ENCODE data around the gene NCCRP1. TPM values are rescaled to one million over a fixed set of nuclear protein-coding genes. Genes with fewer than 3 reads are reported as not detected.

Gene NCCRP1
- total RNA-seq, 4 donors from 2014 or later, result not detected

DNA sequence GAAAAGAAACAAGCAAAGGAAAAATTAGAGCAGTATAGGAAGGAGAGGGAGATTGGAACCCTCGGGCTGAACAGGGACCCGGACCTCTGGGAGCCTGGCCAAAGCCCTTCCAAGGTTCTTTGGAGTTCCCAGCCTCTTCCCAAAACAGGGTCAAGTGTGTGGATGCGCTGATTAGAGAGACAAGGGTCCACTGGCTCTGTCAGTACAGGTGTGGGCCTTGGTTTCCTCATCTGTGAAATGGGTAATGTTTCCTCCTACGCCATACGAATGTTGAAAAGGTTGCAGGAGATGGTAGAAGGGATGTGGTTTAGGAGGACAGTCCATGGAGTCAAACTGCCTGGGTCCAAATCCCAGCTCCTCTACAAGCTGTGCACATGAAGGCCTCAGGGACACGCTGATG, 9.4 kb downstream of the NCCRP1 start:
- H3K9me3 ChIP-seq, result no peaks in the 10 kb centered on the region
- no peak for TF ChIP-seq POLR2A (IDR thresholded peaks at IDR 0.05)
- TF ChIP-seq, protein P1, sequence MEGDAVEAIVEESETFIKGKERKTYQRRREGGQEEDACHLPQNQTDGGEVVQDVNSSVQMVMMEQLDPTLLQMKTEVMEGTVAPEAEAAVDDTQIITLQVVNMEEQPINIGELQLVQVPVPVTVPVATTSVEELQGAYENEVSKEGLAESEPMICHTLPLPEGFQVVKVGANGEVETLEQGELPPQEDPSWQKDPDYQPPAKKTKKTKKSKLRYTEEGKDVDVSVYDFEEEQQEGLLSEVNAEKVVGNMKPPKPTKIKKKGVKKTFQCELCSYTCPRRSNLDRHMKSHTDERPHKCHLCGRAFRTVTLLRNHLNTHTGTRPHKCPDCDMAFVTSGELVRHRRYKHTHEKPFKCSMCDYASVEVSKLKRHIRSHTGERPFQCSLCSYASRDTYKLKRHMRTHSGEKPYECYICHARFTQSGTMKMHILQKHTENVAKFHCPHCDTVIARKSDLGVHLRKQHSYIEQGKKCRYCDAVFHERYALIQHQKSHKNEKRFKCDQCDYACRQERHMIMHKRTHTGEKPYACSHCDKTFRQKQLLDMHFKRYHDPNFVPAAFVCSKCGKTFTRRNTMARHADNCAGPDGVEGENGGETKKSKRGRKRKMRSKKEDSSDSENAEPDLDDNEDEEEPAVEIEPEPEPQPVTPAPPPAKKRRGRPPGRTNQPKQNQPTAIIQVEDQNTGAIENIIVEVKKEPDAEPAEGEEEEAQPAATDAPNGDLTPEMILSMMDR (IDR thresholded peaks at IDR 0.05), result no peak
- no peaks in the 10 kb centered on the region for H3K4me1 ChIP-seq
- no peak overlapping the region for H3K27ac ChIP-seq
- no peaks in the 10 kb centered on the region for H3K36me3 ChIP-seq
- DNase-seq, result no peak
- H3K4me3 ChIP-seq, result no peak overlapping the region
- intact Hi-C loops (cut with DNase I; ENCODE audit: low total_unique reads), result no loop called here
- H3K27me3 ChIP-seq, result no peaks in the 10 kb centered on the region

DNA sequence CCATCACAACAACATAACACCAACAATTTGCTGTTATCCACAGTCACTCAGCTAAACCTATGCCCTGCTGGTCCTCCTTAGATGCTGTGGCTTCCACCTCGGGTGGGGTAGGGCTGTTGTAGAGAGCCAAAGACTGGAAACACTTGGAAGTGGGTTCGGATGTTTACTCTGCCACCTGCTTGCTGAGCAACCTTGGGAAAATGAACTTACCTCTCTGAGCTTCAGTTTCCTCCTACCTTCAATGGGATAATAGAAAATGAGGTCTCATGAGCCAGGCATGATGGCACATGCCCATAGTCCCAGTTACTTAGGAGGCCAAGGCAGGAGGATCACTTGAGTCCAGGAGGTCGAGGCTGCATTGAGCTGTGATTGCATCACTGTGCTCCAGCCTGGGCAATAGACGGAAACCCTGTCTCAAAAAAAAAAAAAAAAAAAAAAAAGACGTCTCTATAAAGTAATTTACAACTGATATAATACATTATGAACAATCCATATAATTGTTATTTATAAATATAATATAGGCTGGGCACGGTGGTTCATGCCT, 10.6 kb downstream of the NCCRP1 start:
- DNase-seq, result no peak
- H3K27me3 ChIP-seq, result no peaks in the 10 kb centered on the region
- no peak overlapping the region for H3K27ac ChIP-seq
- no peaks in the 10 kb centered on the region for H3K36me3 ChIP-seq
- no peak for TF ChIP-seq POLR2A (IDR thresholded peaks at IDR 0.05)
- TF ChIP-seq, protein P1 (IDR thresholded peaks at IDR 0.05), result no peak
- H3K4me3 ChIP-seq, result no peak overlapping the region
- no peaks in the 10 kb centered on the region for H3K4me1 ChIP-seq
- intact Hi-C loops (cut with DNase I; ENCODE audit: low total_unique reads), result no loop called here
- H3K9me3 ChIP-seq, result no peaks in the 10 kb centered on the region

DNA sequence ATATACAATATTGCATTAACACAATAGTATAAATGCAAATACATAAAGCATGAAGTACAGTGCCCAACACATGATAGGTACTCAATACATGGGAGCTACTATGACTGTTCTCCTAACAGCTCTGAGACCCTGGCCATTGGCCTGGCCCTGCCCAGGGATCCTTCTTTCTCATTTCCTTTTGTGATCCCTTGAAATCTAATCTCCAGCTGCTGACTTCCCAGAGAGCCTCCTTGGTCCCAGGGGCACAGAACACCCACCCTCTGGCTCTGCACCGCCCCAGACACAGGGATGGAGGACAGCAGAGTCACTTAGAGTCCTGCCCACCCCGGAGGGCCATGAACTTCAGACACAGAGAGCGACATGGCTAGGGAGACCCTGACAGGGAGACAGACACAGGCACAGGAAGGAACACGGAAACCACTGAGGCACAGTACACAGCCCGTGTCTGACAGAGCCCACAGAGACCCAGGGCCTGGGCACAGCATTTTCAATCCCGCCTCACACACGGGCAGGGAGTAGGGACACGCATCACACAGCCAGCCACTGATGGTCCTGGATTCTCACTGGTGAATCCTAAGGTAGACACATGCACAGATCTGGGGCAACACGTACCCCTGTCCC, 11.5 kb downstream of the NCCRP1 start:
- TF ChIP-seq POLR2A (IDR thresholded peaks at IDR 0.05), result no peak
- TF ChIP-seq, protein P1 (IDR thresholded peaks at IDR 0.05), result no peak
- Histone ChIP-seq H3K4me1 (no peaks in the 10 kb centered on the region), H3K36me3 (no peaks in the 10 kb centered on the region), H3K27me3 (no peaks in the 10 kb centered on the region), H3K27ac (no peak overlapping the region), H3K4me3 (no peak overlapping the region), H3K9me3 (no peaks in the 10 kb centered on the region)
- intact Hi-C loops (cut with DNase I; ENCODE audit: low total_unique reads), result no loop called here
- DNase-seq, result no peak

DNA sequence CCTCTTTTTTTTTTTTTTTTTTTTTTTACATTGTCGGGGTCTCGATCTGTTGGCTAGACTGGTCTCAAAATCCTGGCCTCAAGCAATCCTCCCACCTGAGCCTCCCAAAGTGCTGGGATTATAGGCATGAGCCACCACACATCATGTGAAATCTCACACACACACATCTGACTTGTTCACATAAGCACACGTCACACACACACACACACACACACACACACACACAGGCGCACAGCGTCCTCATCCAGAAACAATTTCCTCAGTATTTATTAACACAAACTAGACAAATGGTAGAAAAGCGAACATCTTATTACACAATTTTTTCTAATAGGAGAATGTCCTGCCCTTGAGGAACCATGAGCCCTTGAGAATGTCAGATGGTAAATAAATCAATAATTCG, 12.4 kb downstream of the NCCRP1 start:
- H3K9me3 ChIP-seq, result no peaks in the 10 kb centered on the region
- intact Hi-C loops (cut with DNase I; ENCODE audit: low total_unique reads), result no loop called here
- H3K36me3 ChIP-seq, result no peaks in the 10 kb centered on the region
- no peak for TF ChIP-seq POLR2A (IDR thresholded peaks at IDR 0.05)
- TF ChIP-seq, protein P1 (IDR thresholded peaks at IDR 0.05), result no peak
- no peaks in the 10 kb centered on the region for H3K27me3 ChIP-seq
- H3K4me3 ChIP-seq, result no peak overlapping the region
- H3K4me1 ChIP-seq, result no peaks in the 10 kb centered on the region
- DNase-seq, result no peak
- no peak overlapping the region for H3K27ac ChIP-seq

DNA sequence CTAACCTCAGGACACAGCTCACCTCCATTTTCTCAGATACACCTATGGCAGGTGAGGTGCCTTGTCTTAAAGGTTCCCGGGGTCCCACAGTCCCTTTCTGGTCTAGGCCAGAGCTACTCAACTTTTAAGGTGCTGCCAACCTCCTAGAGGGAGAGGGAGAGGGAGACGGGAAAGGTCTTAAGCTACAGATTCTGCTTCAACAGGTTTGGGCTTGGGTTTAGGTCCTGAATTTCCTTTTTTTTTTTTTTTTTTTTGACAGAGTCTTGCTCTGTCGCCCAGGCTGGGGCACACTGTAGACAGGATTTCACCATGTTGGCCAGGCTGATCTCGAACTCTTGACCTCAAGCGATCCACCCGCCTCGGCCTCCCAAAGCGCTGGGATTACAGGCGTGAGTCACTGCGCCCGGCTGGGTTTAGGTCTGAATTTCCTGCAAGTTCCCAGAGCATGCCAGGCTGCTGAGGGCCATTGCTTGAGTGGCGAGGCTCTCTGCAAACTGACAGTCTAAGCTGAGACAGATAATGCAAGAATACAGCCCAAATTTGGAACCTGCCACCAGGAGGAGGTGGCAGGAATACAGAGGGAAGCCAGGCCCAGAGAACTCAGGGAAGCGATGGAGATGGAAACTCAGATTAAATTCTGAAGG, 15.1 kb downstream of the NCCRP1 start:
- DNase-seq, result no peak
- Histone ChIP-seq H3K4me3 (no peak overlapping the region), H3K4me1 (no peaks in the 10 kb centered on the region), H3K27me3 (no peaks in the 10 kb centered on the region), H3K9me3 (no peaks in the 10 kb centered on the region), H3K36me3 (no peaks in the 10 kb centered on the region), H3K27ac (no peak overlapping the region)
- TF ChIP-seq POLR2A (IDR thresholded peaks at IDR 0.05), result no peak
- TF ChIP-seq, protein P1 (IDR thresholded peaks at IDR 0.05), result no peak
- intact Hi-C loops (cut with DNase I; ENCODE audit: low total_unique reads), result no loop called here
